Measurements from ENCODE around the gene GRAMD1A. TPM values are rescaled to one million over a fixed set of nuclear protein-coding genes. Genes with fewer than 3 reads are reported as not detected.

GRAMD1A gene
- total and polyA plus RNA-seq, 8 donors, result 92.7 to 137 (median 116) TPM

DNA sequence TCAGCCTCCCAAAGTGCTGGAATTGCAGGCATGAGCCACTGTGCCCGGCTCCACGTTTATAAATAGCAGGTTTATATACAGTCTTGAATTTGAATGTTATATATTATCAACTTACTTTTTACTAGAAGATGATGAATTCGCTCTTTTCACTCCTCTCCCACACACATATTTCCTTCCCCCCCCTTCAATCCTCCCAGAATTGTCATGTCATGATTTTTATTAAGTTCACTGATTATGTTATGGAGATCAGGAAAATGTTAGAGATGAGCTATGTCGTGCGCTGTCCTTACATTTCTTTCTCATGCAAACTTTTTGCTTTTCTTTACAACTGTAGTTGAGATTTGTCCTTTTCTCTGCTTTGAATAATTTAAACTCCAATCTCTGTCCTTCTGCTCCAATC is 17.8 kb upstream of the GRAMD1A start:
- Histone ChIP-seq H3K9me3 (no peaks in the 10 kb centered on the region), H3K27ac (no peak overlapping the region), H3K36me3 (no peaks in the 10 kb centered on the region), H3K27me3 (no peaks in the 10 kb centered on the region), H3K4me3 (no peak overlapping the region), H3K4me1 (peaks cover 5 to 21% of the 10 kb centered on the region in 2 donors)
- ATAC-seq (no peak), DNase-seq (no peak)
- TF ChIP-seq, protein P1, sequence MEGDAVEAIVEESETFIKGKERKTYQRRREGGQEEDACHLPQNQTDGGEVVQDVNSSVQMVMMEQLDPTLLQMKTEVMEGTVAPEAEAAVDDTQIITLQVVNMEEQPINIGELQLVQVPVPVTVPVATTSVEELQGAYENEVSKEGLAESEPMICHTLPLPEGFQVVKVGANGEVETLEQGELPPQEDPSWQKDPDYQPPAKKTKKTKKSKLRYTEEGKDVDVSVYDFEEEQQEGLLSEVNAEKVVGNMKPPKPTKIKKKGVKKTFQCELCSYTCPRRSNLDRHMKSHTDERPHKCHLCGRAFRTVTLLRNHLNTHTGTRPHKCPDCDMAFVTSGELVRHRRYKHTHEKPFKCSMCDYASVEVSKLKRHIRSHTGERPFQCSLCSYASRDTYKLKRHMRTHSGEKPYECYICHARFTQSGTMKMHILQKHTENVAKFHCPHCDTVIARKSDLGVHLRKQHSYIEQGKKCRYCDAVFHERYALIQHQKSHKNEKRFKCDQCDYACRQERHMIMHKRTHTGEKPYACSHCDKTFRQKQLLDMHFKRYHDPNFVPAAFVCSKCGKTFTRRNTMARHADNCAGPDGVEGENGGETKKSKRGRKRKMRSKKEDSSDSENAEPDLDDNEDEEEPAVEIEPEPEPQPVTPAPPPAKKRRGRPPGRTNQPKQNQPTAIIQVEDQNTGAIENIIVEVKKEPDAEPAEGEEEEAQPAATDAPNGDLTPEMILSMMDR (IDR thresholded peaks at IDR 0.05), result no peak
- intact Hi-C loops (cut with DNase I), result no loop called here

DNA sequence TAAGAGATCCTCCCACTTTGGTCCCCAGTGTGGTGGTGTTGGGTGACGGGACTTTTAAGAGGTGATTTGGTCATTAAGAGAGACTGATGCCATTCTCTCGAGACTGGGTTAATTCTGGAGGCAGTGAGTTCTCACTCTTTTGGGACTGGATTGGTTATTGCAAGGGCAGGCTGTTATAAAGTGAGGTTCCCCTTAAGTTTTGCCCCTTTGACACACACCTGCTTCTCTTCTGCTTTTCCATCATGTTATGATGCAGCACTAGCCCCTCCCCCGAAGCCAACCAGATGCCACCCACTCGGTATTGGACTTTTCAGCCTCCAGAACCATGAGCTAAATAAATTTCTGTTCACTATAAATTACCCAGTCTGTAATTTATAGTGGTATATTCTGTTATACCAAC is 16.3 kb upstream of the GRAMD1A start:
- no peak for DNase-seq

DNA sequence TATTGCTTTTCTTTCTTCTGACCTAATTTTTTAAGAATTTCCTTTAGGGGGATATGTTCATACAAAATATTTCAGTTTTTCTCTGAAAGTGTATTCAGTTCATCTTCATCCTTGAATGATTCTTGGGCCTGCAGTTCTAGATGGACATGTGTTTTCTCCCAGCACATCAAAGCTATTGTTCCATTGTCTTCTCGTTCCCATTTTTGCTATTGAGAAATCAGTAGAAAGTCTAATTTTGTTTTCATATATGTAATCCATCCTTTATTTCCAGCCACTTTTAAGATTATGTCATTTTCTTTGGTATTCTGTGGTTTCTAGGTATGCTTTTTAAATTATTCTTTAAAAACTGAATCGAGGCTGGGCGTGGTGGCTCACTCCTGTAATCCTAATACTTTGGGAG is 15.8 kb upstream of the GRAMD1A start:
- intact Hi-C loops (cut with DNase I), result no loop called here
- ATAC-seq, result no peak
- peaks cover 5 to 27% of the 10 kb centered on the region in 2 donors for H3K4me1 ChIP-seq
- H3K4me3 ChIP-seq, result no peak overlapping the region
- H3K36me3 ChIP-seq, result no peaks in the 10 kb centered on the region
- no peaks in the 10 kb centered on the region for H3K27me3 ChIP-seq
- TF ChIP-seq, protein P1 (IDR thresholded peaks at IDR 0.05), result no peak
- H3K27ac ChIP-seq, result peak overlapping the region in 1 of 2 donors; percentile 7
- H3K9me3 ChIP-seq, result no peaks in the 10 kb centered on the region
- DNase-seq, result no peak

More for the DNA sequence above, 16.3 kb upstream of the GRAMD1A start:
- no peak overlapping the region for H3K27ac ChIP-seq
- no peak overlapping the region for H3K4me3 ChIP-seq
- ATAC-seq, result no peak
- H3K4me1 ChIP-seq, result peaks cover 5 to 24% of the 10 kb centered on the region in 2 donors
- H3K9me3 ChIP-seq, result no peaks in the 10 kb centered on the region
- TF ChIP-seq, protein P1 (IDR thresholded peaks at IDR 0.05), result no peak
- H3K27me3 ChIP-seq, result no peaks in the 10 kb centered on the region
- no peaks in the 10 kb centered on the region for H3K36me3 ChIP-seq
- intact Hi-C loops (cut with DNase I), result no loop called here

DNA sequence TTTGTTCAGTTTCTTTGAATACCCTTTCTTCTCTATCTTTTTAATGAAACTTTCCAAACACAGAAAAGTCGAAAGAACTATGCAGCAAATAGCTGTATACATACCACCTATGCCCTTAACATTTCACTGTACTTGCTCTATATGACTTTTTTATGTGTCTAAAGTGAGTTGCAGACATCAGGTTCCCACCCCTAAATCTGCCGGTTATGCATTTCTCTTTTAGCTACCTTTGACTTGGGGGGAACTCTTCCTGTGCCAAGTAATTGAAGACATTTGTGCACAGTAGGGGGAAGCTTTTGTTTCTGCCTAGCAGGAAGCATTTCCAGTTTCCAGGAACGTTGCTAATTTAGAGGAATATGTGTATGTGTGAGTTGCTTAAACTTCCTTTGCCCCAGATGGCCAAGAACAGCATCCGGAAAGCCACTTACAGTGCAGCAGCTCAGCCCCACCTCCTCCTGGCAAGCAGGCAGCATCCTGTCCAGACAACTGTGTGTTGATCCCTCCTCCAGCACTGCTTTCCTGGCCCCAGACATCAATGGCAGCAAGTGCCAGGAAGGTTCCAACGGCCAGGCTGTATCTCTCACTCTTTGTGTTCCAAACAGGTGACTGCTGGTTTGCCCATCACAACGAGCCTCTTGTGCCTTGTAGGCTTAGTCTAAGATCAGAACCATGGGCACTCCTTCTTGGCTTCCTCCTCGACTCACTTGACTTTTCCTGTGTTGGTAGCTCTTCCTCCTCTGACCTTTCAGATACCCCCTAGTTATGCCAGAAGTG is 14.7 kb upstream of the GRAMD1A start:
- H3K36me3 ChIP-seq, result no peaks in the 10 kb centered on the region
- DNase-seq, result peak in 2 of 4 donors; percentile 61 to 65
- no peaks in the 10 kb centered on the region for H3K27me3 ChIP-seq
- intact Hi-C loops (cut with DNase I), result no loop called here
- TF ChIP-seq, protein P1 (IDR thresholded peaks at IDR 0.05), result no peak
- ATAC-seq, result peak; percentile 91
- H3K27ac ChIP-seq, result peak overlapping the region in 1 of 2 donors; percentile 7
- H3K4me3 ChIP-seq, result no peak overlapping the region
- no peaks in the 10 kb centered on the region for H3K9me3 ChIP-seq
- H3K4me1 ChIP-seq, result peaks cover 5 to 27% of the 10 kb centered on the region in 2 donors

DNA sequence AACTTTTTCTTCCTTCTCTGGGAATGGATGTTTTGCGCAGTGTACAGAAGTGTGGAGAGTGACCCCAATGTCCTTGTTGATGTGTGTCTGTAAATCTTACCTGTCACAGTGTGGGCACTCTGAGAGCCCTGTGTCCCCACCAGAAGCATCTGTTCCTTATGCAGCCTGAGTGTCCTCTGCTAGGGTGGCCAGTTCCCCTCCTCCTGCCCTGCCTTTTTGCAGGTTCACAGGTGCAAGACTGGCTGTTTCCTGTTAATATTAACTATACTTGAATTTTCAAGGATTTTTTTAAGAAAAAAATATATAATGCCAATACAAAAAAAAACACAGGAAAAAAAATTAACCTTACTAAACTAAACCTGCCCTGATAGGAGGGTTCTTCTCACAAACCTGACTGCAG is 12.0 kb upstream of the GRAMD1A start:
- H3K36me3 ChIP-seq, result no peaks in the 10 kb centered on the region
- intact Hi-C loops (cut with DNase I), result no loop called here
- ATAC-seq (no peak), DNase-seq (no peak)
- no peaks in the 10 kb centered on the region for H3K27me3 ChIP-seq
- peaks cover 5 to 27% of the 10 kb centered on the region in 2 donors for H3K4me1 ChIP-seq
- H3K9me3 ChIP-seq, result no peaks in the 10 kb centered on the region
- H3K4me3 ChIP-seq, result no peak overlapping the region
- TF ChIP-seq, protein P1 (IDR thresholded peaks at IDR 0.05), result no peak
- H3K27ac ChIP-seq, result no peak overlapping the region
